ENCODE results near the gene CASR.

Gene CASR

DNA sequence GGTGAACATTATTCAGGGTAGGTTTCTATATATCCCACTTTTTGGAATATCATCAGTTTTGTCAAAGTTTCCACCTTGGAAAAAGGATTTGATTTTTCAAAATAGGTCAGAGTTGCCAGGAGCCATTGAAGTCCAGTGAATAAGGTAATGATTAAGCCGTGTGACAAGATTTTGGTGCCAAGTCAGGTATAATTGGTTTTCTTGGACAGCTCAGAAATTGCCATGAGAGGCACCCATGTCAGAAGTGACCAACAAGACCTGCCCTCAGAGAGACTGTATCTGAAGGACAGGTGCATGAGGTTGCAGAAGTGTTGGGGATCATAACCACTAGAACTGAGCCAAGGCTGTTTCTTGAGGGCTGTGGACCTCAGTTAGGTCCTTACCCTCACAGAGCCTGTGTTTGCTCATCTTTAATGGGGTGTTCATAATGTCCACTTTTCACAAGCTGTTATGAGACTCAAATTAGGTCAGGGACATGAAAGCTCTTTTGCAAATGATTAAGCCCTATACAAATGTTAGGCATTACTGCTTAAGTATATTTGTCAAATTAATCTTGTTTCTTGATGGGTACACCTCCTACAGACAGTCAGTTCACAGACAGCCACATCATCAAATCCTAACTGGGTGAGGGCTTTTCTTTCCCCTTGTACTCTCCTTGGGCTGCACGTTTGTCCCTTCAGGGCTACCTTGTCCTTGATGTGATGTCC, 32.3 kb downstream of the CASR start:
- DNase-seq, result no peak

GRCh38 chr3:122217901-122218300, 34.4 kb downstream of the CASR start:
- no peak for DNase-seq

DNA sequence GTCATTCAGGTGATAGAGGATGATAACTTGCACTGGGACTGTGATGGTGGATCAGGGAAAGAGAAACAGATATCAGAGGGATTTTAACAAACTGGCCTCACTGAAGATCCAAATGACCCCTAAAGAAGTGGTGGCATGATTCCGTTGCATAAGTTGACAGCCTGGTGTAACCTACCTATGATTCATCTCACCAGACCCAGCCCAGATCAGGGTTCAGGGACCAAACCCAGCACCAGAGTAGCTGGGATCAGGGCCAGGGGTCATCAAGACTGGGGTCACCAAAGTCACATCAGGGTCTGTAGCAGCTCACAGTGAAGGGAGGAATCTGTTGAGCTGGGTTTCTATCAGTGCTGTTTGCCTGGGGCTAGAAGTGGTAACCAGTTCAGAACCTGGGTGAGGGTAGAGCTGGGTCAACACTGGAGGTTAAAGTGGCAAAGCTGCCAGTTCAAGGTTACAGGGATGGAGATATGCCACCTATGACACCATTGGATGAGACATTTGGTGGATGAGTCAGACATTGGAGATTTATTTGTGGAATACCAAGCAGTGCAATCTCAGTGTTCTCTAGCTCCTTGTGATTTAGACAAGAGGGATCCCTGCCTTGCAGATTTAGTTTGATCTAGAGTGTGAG, 35.9 kb downstream of the CASR start:
- DNase-seq, result no peak

GRCh38 chr3:122227036-122227781, 43.7 kb downstream of the CASR start:
- no peak for DNase-seq

- no peak for DNase-seq
Observed at GRCh38 chr3:122230174-122230573, 46.7 kb downstream of the CASR start.

GRCh38 chr3:122231465-122232157, 48.1 kb downstream of the CASR start:
- no peak for DNase-seq

GRCh38 chr3:122232485-122232884, 49.0 kb downstream of the CASR start:
- no peak for DNase-seq

DNA sequence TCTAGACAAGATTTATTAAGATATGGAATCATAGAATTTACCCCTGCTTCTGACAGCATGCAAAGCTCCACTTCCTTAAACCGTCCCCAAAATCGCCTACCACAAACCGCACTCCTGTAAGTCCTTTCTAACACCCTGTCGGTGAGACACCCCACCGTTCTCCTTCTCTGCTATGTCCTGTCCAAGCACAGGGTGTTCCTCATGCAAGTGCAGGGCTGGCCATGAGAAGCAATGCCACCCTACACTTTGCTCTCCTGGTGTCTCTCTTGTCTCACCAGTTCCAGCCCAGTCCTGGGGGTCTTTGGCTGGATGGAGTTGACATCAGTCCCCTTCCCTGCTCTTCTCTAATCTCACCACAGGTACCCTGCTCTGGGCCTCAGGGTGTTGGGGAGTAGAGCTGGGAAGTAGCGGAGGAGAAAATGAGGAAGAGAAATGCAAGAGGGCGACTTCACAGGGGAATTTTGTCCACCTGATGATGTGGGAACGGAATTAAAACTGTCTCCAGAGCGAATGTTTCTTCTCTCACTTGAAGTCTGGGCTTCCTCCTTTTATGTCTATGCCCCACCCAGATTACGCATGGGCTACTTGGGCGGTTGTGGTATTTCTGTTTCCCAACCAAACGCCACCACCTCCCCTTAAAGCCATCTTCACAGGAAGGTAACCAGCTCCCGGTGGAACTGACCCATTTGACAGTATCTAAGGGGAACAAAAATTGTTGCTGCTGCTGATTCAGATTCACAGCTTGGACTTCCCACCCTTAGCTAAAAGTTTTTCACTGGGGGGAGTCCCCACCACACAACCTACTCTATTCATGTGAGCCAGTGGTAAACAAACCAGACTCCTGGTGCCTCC, 49.9 kb downstream of the CASR start:
- no peak for DNase-seq

- no peak for DNase-seq
Observed at GRCh38 chr3:122234117-122234516, 50.6 kb downstream of the CASR start.

DNA sequence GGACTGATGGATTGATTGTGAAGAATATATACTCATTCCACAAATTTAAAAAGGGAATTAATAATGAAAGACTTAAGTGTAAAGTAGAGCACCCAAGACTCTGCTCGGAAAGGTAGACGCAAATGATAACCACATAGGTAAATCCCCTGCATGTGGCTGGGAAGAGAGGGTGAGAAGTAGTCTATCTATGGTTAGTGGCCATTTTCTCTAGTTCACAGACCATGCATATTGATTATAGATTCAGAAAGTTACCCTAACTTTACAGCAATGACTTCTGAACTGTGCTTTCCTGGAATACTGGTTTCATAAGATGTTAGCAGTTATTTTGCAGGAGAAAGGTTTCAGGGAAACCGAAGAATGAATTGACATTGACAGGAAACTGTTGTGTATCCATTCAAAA, 51.7 kb downstream of the CASR start:
- no peak for DNase-seq

GRCh38 chr3:122239112-122239511, 55.6 kb downstream of the CASR start:
- DNase-seq, result no peak

- no peak for DNase-seq
Observed at GRCh38 chr3:122245513-122246174, 62.2 kb downstream of the CASR start.

DNA sequence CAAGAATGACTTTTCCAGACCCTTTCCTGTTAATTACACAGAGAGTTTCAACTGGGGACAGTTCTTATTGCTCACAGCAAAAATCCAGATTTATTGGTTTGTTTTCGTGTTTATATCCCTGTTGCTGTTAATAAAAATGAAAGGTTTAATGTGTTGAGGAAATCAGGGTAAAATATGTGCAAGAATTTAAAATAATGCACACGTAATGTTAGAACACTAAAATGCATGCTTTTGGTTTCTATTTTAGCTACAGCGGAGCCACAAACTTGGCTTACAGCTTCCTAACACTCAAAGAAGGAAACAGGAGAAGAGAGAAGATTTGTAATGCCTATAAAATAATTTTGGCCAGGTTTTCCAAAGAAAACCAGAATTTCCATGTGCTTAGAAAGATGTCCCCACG, 62.7 kb downstream of the CASR start:
- DNase-seq, result no peak

DNA sequence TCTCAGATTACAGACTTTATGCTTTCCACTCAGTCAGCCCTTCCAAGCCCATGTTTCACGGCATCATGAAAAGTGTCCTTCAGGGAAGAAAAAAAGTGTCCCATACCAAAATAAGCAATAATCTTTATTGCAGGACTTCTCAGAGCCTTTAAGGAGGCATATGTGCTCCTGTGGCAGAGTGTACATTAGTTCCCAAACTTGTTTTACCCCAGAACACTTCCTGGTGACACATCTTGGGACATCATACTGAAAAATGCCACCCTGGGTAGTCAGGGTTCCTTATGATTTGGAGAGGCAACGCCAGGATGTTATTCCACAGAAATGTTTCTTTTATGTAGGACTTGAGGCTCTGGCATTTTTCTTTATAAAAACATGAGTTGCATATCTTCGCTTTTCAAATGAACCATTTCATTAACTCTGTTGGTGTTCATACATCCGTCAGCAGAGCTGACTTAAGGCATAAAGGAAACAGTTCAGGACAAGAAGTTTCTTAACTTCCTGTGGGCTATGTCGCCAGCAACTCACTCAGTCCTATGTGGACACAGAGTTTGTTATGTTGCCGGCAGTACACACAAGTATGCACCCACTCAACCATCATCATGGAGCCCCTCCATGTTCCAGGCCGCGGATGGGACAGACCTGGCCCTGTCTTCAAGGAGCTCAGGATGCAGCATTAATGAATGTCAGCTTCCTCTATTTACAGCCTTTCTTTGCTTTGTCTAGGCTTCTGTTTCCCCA, 63.8 kb downstream of the CASR start:
- no peak for DNase-seq

- DNase-seq, result no peak
Observed at GRCh38 chr3:122247825-122248185, 64.3 kb downstream of the CASR start.

DNA sequence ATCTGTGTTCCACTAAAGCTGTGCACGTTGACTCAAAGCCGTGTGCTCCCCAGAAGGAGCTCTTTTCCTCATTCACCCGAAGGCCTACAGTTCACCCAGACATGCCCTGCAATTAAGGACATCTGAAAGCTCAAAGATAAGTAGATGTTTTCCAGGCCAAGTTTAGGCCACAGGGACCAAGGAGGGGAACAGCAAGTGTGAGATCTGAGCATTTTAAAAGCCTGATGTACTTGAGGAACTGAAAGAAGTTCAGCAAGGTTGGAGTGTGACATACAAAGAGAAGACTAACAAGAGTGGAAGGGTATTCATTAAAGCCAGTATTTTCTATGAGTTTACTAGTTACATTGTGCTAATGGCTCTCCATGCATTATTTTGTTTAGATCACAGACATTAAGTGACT, 68.0 kb downstream of the CASR start:
- DNase-seq, result no peak

DNA sequence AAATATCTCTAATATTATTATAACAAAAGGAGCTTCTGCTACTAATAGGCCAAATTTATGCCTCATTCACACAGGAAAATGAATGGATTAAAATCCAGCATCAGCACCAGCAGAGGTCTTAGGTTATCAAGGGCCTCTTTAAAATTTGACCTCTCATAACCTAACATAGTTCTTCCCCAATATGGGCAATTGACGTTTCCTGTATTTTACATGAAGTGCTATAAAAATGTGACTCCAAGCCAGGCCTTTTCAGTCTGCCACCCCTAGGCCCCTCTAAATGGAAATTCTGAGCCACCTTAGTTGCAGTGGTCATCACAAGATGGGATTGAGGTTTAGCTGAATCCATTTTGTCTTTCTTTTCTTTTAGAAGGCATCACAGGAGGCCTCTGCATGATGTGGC, 70.1 kb downstream of the CASR start:
- no peak for DNase-seq

DNA sequence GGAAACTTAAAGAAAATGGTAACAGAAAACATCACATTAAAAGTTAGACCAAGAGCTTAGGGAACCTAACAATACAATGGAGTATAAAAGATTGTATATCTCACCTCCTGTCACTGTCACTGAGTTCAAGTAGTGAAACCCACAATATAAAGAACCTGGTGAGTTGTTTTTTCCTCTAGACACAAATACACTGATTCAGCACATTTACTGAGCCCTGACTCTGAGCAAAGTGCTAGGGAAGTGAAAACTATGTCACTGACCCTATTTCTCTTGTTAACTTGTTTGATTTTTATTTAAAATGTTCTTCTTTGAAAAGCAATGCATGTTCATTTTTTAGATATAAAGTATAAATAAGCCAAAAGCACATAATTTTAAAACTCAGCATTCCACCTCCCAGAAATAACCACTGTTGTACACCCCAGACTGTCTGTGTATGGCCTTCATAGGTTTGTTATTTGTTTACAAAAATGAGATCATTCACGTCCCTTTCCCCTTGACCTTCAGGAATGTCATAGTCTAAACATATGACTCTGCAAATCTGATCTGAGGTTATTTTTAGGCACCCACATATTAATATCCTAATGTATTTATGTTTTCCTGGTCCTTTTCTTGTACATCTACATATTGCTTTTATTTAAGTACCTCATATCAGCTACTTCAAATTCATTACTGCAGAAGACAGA, 72.4 kb downstream of the CASR start:
- DNase-seq, result no peak

- no peak for DNase-seq
Observed at GRCh38 chr3:122257644-122258364, 74.3 kb downstream of the CASR start.

DNA sequence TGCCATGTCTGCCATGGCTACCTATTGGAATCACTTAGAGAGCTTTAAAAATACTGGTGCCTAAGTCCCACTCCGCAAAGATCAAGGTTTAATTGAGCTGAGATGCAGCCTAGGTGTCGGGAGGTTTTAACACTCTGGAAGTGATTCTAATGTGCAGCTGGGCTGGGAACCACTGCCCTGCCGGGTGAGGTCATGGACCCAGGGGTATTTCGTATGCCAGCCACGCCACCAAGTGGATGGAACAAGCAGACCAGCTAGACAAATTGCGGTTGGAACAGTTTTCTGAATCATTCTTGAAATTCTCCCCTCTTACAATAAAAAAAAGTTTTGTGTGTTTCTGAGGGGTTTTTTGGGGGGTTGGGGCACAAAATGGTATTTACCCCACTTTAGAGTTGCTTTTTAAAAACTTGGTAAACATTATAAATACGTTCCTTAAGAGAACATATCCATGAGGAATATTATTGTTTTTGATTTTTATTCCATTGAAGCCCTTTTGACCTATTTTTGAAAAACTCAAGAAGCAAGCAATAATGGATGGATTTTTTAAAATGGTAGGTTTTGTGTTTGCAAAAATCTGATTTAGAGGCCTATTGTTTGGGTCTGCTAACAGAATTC, 75.4 kb downstream of the CASR start:
- peak; percentile 74 for DNase-seq
